Keratinocyte (primary cell): ENCODE data around the gene GNG10. TPM values are rescaled to one million over a fixed set of nuclear protein-coding genes. Genes with fewer than 3 reads are reported as not detected.

Source experiments
- DNase-seq: peaks from one replicate; pipeline ENCODE4 v3.0.0-alpha.2; 2011; ENCODE audit warnings: low read depth, missing footprints, low spot score
- FAIRE-seq: peaks from 2 replicates; lab custom pipeline; 2011; peaks lifted over from hg19 to GRCh38; lab: Jason Lieb, UNC
- H2AFZ ChIP-seq: 2 replicates; pipeline ENCODE4 v1.6.0; 2012; ENCODE audit warnings: low read length, control low read depth, inconsistent platforms; ENCODE audit not compliant: control insufficient read depth
- H3K27ac ChIP-seq: 2 replicates; pipeline ENCODE4 v1.5.1; 2011; ENCODE audit warnings: low read length; ENCODE audit not compliant: control insufficient read depth, insufficient read depth
- H3K27me3 ChIP-seq: 3 replicates; pipeline ENCODE4 v1.6.0; 2011; ENCODE audit warnings: low read length; ENCODE audit not compliant: control insufficient read depth, insufficient read depth; ENCODE audit errors: extremely low read depth
- H3K36me3 ChIP-seq, 2 experiments: 2 replicates in 1 of 2; 3 replicates in 1 of 2; pipeline ENCODE4 v1.5.1; 2011; ENCODE audit warnings: low read length in 2 of 2, mild to moderate bottlenecking in 1 of 2; ENCODE audit not compliant: control insufficient read depth in 2 of 2, insufficient read depth in 2 of 2; ENCODE audit errors: extremely low read depth in 1 of 2
- H3K4me1 ChIP-seq: 3 replicates; pipeline ENCODE4 v1.5.1; 2011; ENCODE audit warnings: low read length; ENCODE audit not compliant: control insufficient read depth, insufficient read depth; ENCODE audit errors: extremely low read depth
- H3K4me2 ChIP-seq: 3 replicates; pipeline ENCODE4 v1.6.0; 2011; ENCODE audit warnings: low read depth, low read length; ENCODE audit not compliant: control insufficient read depth, insufficient read depth; ENCODE audit errors: extremely low read depth
- H3K4me3 ChIP-seq, 3 experiments: fragments of 200-600 bp in 1 of 3; sonication (generic) in 1 of 3; 2 replicates in 2 of 3; 3 replicates in 1 of 3; pipeline ENCODE4 v1.5.1; 2011 to 2016; ENCODE audit warnings: low read length in 3 of 3, mild to moderate bottlenecking in 3 of 3, control low read depth in 2 of 3, inconsistent platforms in 1 of 3, low read depth in 1 of 3, mixed read lengths in 1 of 3, mixed run types in 1 of 3, moderate library complexity in 1 of 3; ENCODE audit not compliant: control insufficient read depth in 2 of 3, insufficient read depth in 2 of 3; ENCODE audit errors: extremely low read depth in 1 of 3
- H3K79me2 ChIP-seq: 2 replicates; pipeline ENCODE4 v1.6.0; 2012; ENCODE audit warnings: low read length; ENCODE audit not compliant: control insufficient read depth, insufficient read depth
- H3K9ac ChIP-seq: 3 replicates; pipeline ENCODE4 v1.6.0; 2011; ENCODE audit warnings: low read length; ENCODE audit not compliant: control insufficient read depth, insufficient read depth; ENCODE audit errors: extremely low read depth
- H3K9me1 ChIP-seq: 3 replicates; pipeline ENCODE4 v1.6.0; 2011; ENCODE audit warnings: low read length; ENCODE audit not compliant: control insufficient read depth, insufficient read depth; ENCODE audit errors: extremely low read depth
- H3K9me3 ChIP-seq: 2 replicates; pipeline ENCODE4 v1.5.1; 2012; ENCODE audit warnings: low read depth, low read length; ENCODE audit not compliant: control insufficient read depth
- H4K20me1 ChIP-seq: 3 replicates; pipeline ENCODE4 v1.6.0; 2011; ENCODE audit warnings: low read length; ENCODE audit not compliant: control insufficient read depth, insufficient read depth; ENCODE audit errors: extremely low read depth
- CTCF ChIP-seq, 3 experiments: IDR thresholded peaks in 1 of 3; conservative IDR thresholded peaks in 1 of 3; optimal IDR thresholded peaks in 1 of 3; 2 replicates in 2 of 3; 3 replicates in 1 of 3; pipeline versions ENCODE3 to v1.5.1; 2011; ENCODE audit warnings: low read length in 3 of 3, mild to moderate bottlenecking in 3 of 3, moderate library complexity in 2 of 3, control low read depth in 1 of 3, inconsistent platforms in 1 of 3; ENCODE audit not compliant: insufficient read depth in 2 of 3; ENCODE audit errors: extremely low read depth in 1 of 3
- EZH2 ChIP-seq: IDR thresholded peaks from one replicate; pipeline ENCODE4 v1.6.1; 2012; ENCODE audit warnings: inconsistent platforms, mild to moderate bottlenecking, low read length, moderate library complexity
- dilution Hi-C: fragments of 300-500 bp; cut with MboI; formaldehyde crosslinking; loops from one replicate; pipeline ENCODE4 v1.7.0; 2020; ENCODE audit warnings: low sequenced_read_pairs; ENCODE audit not compliant: extremely low pct_ligation_motif_present
- polyA plus RNA-seq, 5 experiments: library from polyadenylated mRNA; depleted of rRNA in 3 of 5; stranded (reverse) in 3 of 5; stranded (forward) in 1 of 5; unstranded in 1 of 5; fragments of >200 nt; gene quantifications; 1 replicate in 1 of 5; 2 replicates in 3 of 5; 3 replicates in 1 of 5; pipeline versions ENCODE4 v1.2.1 to v1.2.3, GENCODE V29; 2011 to 2012; ENCODE audit warnings: missing spikeins in 2 of 5, low read depth in 1 of 5, low replicate concordance in 1 of 5

The GNG10 gene
- polyA plus RNA-seq, 1 donor (not counting 4 experiments of a cell fraction or from before 2014, with no cell fraction given), result 89.8 TPM

GRCh38 chr9:111700776-111701175, 39.4 kb downstream of the GNG10 start:
- no peak for TF ChIP-seq EZH2
- no peak for TF ChIP-seq CTCF (optimal IDR thresholded peaks at IDR 0.05 in 1 of 3, IDR thresholded peaks at IDR 0.05 in 1 of 3, conservative IDR thresholded peaks at IDR 0.05 in 1 of 3; ENCODE audit: extremely low read depth in 1 of 3, insufficient read depth in 2 of 3, low read length in 3 of 3)
- Histone ChIP-seq H3K36me3 (no peaks in the 10 kb centered on the region), H3K27me3 (no peaks in the 10 kb centered on the region), H3K4me1 (no peaks in the 10 kb centered on the region), H3K4me3 (no peak overlapping the region), H3K9me1 (no peaks in the 10 kb centered on the region), H3K79me2 (no peaks in the 10 kb centered on the region), H3K27ac (no peak overlapping the region), H4K20me1 (no peaks in the 10 kb centered on the region), H3K9ac (no peak overlapping the region), H2AFZ (no peak overlapping the region), H3K4me2 (no peak overlapping the region), H3K9me3 (no peaks in the 10 kb centered on the region)
- dilution Hi-C loops, result no loop called here
- DNase-seq, result no peak
- FAIRE-seq, result no peak

- no peak for FAIRE-seq
- Histone ChIP-seq H3K4me1 (no peaks in the 10 kb centered on the region), H3K9me1 (no peaks in the 10 kb centered on the region), H3K9ac (no peak overlapping the region), H3K4me3 (no peak overlapping the region), H3K9me3 (no peaks in the 10 kb centered on the region), H3K36me3 (no peaks in the 10 kb centered on the region), H3K27me3 (no peaks in the 10 kb centered on the region), H3K4me2 (no peak overlapping the region), H3K79me2 (no peaks in the 10 kb centered on the region), H3K27ac (no peak overlapping the region), H4K20me1 (no peaks in the 10 kb centered on the region), H2AFZ (no peak overlapping the region)
- dilution Hi-C loops, result no loop called here
- TF ChIP-seq EZH2 (no peak), CTCF (optimal IDR thresholded peaks at IDR 0.05 in 1 of 3, IDR thresholded peaks at IDR 0.05 in 1 of 3, conservative IDR thresholded peaks at IDR 0.05 in 1 of 3; ENCODE audit: extremely low read depth in 1 of 3, insufficient read depth in 2 of 3, low read length in 3 of 3) (no peak)
- DNase-seq, result no peak
Observed at GRCh38 chr9:111704503-111704902, 43.1 kb downstream of the GNG10 start.
